GM12878 (cell line): Measurements from ENCODE around the gene PKNOX1. TPM values are rescaled to one million over a fixed set of nuclear protein-coding genes. Genes with fewer than 3 reads are reported as not detected.

Experiments used
- POLR2AphosphoS5 ChIP-seq: IDR thresholded peaks from 2 replicates; pipeline ENCODE4 v1.6.1; 2011; ENCODE audit warnings: mild to moderate bottlenecking, low read length, inconsistent platforms
- TAF1 ChIP-seq: IDR thresholded peaks from 2 replicates; pipeline ENCODE4 v1.6.1; 2011; ENCODE audit warnings: mild to moderate bottlenecking, low read depth, low read length, borderline replicate concordance
- YY1 ChIP-seq: IDR thresholded peaks from 2 replicates; pipeline ENCODE4 v1.6.1; 2011; ENCODE audit warnings: low read depth, mild to moderate bottlenecking, low read length
- polyA plus RNA-seq, 11 experiments: library from polyadenylated mRNA; depleted of rRNA in 4 of 11; unstranded in 6 of 11; stranded (reverse) in 5 of 11; fragments of >200 nt; fragmentation: Nextera tagmentation in 4 of 11; fragmentation: Illumina TruSeq in 1 of 11; extraction: Ambion mirVana in 4 of 11; extraction: Trizol in 1 of 11; gene quantifications; 1 replicate in 1 of 11; 2 replicates in 10 of 11; pipeline versions ENCODE4 v1.2.1 to v1.2.3, GENCODE V29; 2011 to 2016; ENCODE audit warnings: inconsistent platforms in 2 of 11, missing spikeins in 2 of 11, low read depth in 1 of 11
- total RNA-seq, 4 experiments: library from RNA; depleted of rRNA in 3 of 4; stranded (reverse); fragments of >200 nt in 3 of 4; fragmentation: Illumina TruSeq in 1 of 4; extraction: Trizol in 1 of 4; gene quantifications; 2 replicates each; pipeline versions ENCODE4 v1.2.1 to v1.2.3, GENCODE V29; 2013 to 2021
- TF ChIP-seq, protein P1 (sequence below): fragments of 450-650 bp; IDR thresholded peaks from 2 replicates; pipeline ENCODE4 v1.6.1; 2017; ENCODE audit warnings: mild to moderate bottlenecking
- TF ChIP-seq, protein P2 (sequence below): fragments of 450-650 bp; conservative IDR thresholded peaks from 2 replicates; pipeline ENCODE4 v1.6.1; 2017; ENCODE audit warnings: mild to moderate bottlenecking, moderate library complexity

PKNOX1 gene
- total and polyA plus RNA-seq, 10 of the 15 experiments (the other 5 are each of a cell fraction or from before 2014, with no cell fraction given): 6.9 to 23.7 (median 13.2) TPM

DNA sequence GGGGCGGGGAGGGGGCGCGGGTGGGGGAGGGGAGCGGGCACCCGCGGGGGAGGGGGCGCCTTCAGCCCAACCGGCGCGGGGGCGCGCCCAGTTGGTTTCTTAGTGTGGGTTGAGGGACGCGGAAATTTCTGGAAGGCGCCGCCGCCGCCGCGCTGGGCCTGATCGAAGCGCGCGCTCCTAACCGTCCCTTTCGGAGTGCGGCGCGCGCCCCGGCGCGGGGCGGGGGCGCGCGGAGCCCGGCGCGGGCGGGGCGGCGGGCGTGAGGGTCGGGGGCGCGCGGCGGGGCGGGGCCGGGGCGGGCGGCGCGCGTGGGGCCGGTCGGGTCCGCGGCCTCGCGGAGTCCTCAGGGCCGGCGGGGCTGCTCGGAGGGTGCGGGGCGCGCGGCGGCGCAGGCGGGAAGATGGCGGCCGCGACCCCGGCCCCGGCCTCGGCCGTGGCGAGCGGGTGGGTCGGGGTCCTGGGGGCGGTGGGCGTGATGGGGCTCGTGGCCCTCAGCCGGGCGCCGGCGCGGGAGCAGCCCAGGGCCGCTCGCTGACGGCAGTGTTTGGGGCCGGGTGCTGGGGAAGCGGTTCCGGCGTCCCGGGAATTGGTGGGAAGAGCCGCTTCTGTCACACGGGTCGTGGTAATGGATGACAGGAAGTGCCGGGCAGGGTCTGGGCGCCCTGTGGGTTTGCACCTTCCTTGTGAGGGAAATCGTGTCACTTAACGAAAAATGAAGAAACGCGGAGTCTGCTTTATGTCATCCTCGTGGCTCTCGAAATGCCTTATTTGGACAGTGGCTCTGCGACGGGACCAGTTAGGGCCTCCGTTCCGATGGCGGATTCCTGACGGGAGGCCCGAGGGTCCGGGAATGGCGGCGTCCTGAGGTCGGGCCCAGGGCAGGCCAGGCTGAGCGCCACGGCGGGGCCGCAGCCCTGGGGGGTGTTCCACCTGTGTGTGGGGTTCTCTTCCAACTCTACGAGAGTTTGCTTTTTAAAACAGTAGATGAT lies 764 bp downstream of the PKNOX1 start (continued):
- TF ChIP-seq POLR2AphosphoS5: peak; percentile 41; the same call in 1 of the 2 replicates
- TF ChIP-seq, protein P1, sequence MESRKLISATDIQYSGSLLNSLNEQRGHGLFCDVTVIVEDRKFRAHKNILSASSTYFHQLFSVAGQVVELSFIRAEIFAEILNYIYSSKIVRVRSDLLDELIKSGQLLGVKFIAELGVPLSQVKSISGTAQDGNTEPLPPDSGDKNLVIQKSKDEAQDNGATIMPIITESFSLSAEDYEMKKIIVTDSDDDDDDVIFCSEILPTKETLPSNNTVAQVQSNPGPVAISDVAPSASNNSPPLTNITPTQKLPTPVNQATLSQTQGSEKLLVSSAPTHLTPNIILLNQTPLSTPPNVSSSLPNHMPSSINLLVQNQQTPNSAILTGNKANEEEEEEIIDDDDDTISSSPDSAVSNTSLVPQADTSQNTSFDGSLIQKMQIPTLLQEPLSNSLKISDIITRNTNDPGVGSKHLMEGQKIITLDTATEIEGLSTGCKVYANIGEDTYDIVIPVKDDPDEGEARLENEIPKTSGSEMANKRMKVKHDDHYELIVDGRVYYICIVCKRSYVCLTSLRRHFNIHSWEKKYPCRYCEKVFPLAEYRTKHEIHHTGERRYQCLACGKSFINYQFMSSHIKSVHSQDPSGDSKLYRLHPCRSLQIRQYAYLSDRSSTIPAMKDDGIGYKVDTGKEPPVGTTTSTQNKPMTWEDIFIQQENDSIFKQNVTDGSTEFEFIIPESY: no peak
- peak; percentile 59; the same call in 1 of the 2 replicates for TF ChIP-seq YY1
- TF ChIP-seq TAF1: peak; percentile 22; the same call in 1 of the 2 replicates
- TF ChIP-seq, protein P2, sequence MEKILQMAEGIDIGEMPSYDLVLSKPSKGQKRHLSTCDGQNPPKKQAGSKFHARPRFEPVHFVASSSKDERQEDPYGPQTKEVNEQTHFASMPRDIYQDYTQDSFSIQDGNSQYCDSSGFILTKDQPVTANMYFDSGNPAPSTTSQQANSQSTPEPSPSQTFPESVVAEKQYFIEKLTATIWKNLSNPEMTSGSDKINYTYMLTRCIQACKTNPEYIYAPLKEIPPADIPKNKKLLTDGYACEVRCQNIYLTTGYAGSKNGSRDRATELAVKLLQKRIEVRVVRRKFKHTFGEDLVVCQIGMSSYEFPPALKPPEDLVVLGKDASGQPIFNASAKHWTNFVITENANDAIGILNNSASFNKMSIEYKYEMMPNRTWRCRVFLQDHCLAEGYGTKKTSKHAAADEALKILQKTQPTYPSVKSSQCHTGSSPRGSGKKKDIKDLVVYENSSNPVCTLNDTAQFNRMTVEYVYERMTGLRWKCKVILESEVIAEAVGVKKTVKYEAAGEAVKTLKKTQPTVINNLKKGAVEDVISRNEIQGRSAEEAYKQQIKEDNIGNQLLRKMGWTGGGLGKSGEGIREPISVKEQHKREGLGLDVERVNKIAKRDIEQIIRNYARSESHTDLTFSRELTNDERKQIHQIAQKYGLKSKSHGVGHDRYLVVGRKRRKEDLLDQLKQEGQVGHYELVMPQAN: peak; percentile 49; the same call in 1 of the 2 replicates
